Measurements from ENCODE around the gene SAA4. TPM values are rescaled to one million over a fixed set of nuclear protein-coding genes. Genes with fewer than 3 reads are reported as not detected.

The SAA4 gene
- total and polyA plus RNA-seq, 9 of the 15 experiments (the other 6 are each of a cell fraction or from before 2014, with no cell fraction given): not detected

GRCh38 chr11:18221274-18221876, 15.2 kb downstream of the SAA4 start (continued):
- TF ChIP-seq ZNF449 (CRISPR knock-in tag; IDR thresholded peaks at IDR 0.05) (no peak), ETS2 (tag; IDR thresholded peaks at IDR 0.05; ENCODE audit: borderline replicate concordance, poor library complexity, severe bottlenecking) (no peak)

- CTCF ChIA-PET (ENCODE audit: low intra/inter-chr PET ratio): no interaction called here
- intact Hi-C loops (cut with micrococcal nuclease): no loop called here
- Histone ChIP-seq H4K20me1 (replicated peaks; ENCODE audit: control insufficient read depth, insufficient read depth, low read length) (no peaks in the 10 kb centered on the region), H3K9me3 (replicated peaks; ENCODE audit: control insufficient read depth, insufficient read depth, low read depth, low read length) (no peaks in the 10 kb centered on the region), H3K4me1 (replicated peaks in 1 of 2; ENCODE audit: control insufficient read depth in 2 of 2, insufficient read depth in 2 of 2, low read length in 2 of 2) (no peaks in the 10 kb centered on the region; a peak in 1 of 5 replicates), H3K36me3 (ENCODE audit: control insufficient read depth, insufficient read depth, low read length) (no peaks in the 10 kb centered on the region), H3K27me3 (ENCODE audit: control insufficient read depth in 2 of 2, insufficient read depth in 2 of 2, low read length in 2 of 2) (peaks cover 14 to 33% of the 10 kb centered on the region in 2 experiments), H3K4me2 (ENCODE audit: insufficient read depth, low read length) (no peak overlapping the region), H3K9ac (ENCODE audit: insufficient read depth in 1 of 2, low read depth in 2 of 2, low read length in 2 of 2) (no peak overlapping the region; a peak in 1 of 4 replicates), H3K27ac (ENCODE audit: extremely low read depth, low read depth, low read length) (no peak overlapping the region), H3K4me3 (no peak overlapping the region), H3K9me1 (ENCODE audit: control insufficient read depth, insufficient read depth, low read length) (no peaks in the 10 kb centered on the region), H3K79me2 (ENCODE audit: control insufficient read depth, insufficient read depth, low read length) (no peaks in the 10 kb centered on the region), H2AFZ (ENCODE audit: low read depth, low read length) (no peak overlapping the region)
- no peak for FAIRE-seq
- BruUV-seq (replicated peaks): no TSS peak
- no peak for ATAC-seq
- 18% methylated on average over 16 of the region's 33 CpGs for WGBS (ENCODE audit: insufficient coverage, low coverage, missing lambda C conversion rate)
- POLR2A ChIA-PET: no interaction called here
- in situ Hi-C loops (cut with MboI): no loop called here
- no peak for DNase-seq (ENCODE audit: extremely low read depth in 1 of 4, low spot score in 3 of 4)
- no peak for TF ChIP-seq CSDE1 (IDR thresholded peaks at IDR 0.05)
- no peak for TF ChIP-seq ELF4 (CRISPR knock-in tag; IDR thresholded peaks at IDR 0.05)
- TF ChIP-seq MIER1 (IDR thresholded peaks at IDR 0.05; ENCODE audit: low read depth): no peak
- TF ChIP-seq VEZF1 (CRISPR knock-in tag; IDR thresholded peaks at IDR 0.05): no peak
- TF ChIP-seq ZNF76 (CRISPR knock-in tag; IDR thresholded peaks at IDR 0.05; ENCODE audit: borderline replicate concordance): no peak
- TF ChIP-seq SMARCE1 (IDR thresholded peaks at IDR 0.05): no peak
- TF ChIP-seq KDM5B (IDR thresholded peaks at IDR 0.05; ENCODE audit: insufficient replicate concordance, low read depth, low read length): no peak
- TF ChIP-seq ZNF324 (CRISPR knock-in tag; IDR thresholded peaks at IDR 0.05): no peak
- TF ChIP-seq CBFA2T2 (conservative IDR thresholded peaks at IDR 0.05): no peak
These were observed 27.5 kb downstream of the SAA4 start for GRCh38 chr11:18209058-18209457.

Measured in K562 (cell line).